ENCODE results near the gene RUSC1. TPM values are rescaled to one million over a fixed set of nuclear protein-coding genes. Genes with fewer than 3 reads are reported as not detected.

The RUSC1 gene
- total RNA-seq, 1 donor from 2014 or later, result 13.2 TPM

Other genes with a start within 250 kb of the RUSC1 start
- gene EFNA3, start 242.1 kb upstream of the RUSC1 start, total RNA-seq, result 3.7 and 11.9 TPM in 2 replicates
- 31.9 and 54.3 TPM in 2 replicates for gene EFNA1, start 193.0 kb upstream of the RUSC1 start, total RNA-seq
- 149 and 161 TPM in 2 replicates for gene SLC50A1, start 185.0 kb upstream of the RUSC1 start, total RNA-seq
- 37.4 and 43.5 TPM in 2 replicates for gene DPM3, start 180.4 kb upstream of the RUSC1 start, total RNA-seq
- gene KRTCAP2, start 147.6 kb upstream of the RUSC1 start, total RNA-seq, result 76.3 and 133 TPM in 2 replicates
- gene TRIM46, start 147.0 kb upstream of the RUSC1 start, total RNA-seq, result 0.26 and 0.64 TPM in 2 replicates
- 16.3 and 19.6 TPM in 2 replicates for gene THBS3, start 113.0 kb upstream of the RUSC1 start, total RNA-seq
- gene MTX1, start 112.2 kb upstream of the RUSC1 start, total RNA-seq, result 48.4 and 49.5 TPM in 2 replicates
- 3.2 and 3.7 TPM in 2 replicates for gene ENTREP3, start 65.4 kb upstream of the RUSC1 start, total RNA-seq
- 23.4 and 26.9 TPM in 2 replicates for gene SCAMP3, start 58.5 kb upstream of the RUSC1 start, total RNA-seq
- 19.7 and 23.4 TPM in 2 replicates for gene CLK2, start 47.4 kb upstream of the RUSC1 start, total RNA-seq
- gene HCN3, start 43.4 kb upstream of the RUSC1 start, total RNA-seq, result 0.90 and 1.1 TPM in 2 replicates
- gene PKLR, start 19.5 kb upstream of the RUSC1 start, total RNA-seq, result not detected in 2 replicates
- gene FDPS, start 12.0 kb upstream of the RUSC1 start, total RNA-seq, result 103 and 167 TPM in 2 replicates
- gene ASH1L, start 241.9 kb downstream of the RUSC1 start, total RNA-seq, result 15.0 and 23.3 TPM in 2 replicates